MM.1S (cell line): ENCODE data around the gene NAA60.

Source experiments
- DNase-seq: peaks from one replicate; pipeline ENCODE4 v3.0.0-alpha.2; 2015
- H2AFZ ChIP-seq: fragments of 300-600 bp; sonication (generic); 2 replicates; pipeline ENCODE4 v1.6.0; 2016; ENCODE audit warnings: antibody characterized with exemption, low read length
- H3F3A ChIP-seq: fragments of 300-600 bp; sonication (generic); 2 replicates; pipeline ENCODE4 v1.6.1; 2016; ENCODE audit warnings: mild to moderate bottlenecking, antibody characterized with exemption, low read length, moderate library complexity, mixed read lengths; ENCODE audit not compliant: insufficient read depth
- H3K27ac ChIP-seq: fragments of 300-600 bp; sonication (generic); 2 replicates; pipeline ENCODE4 v1.5.1; 2016; ENCODE audit warnings: mild to moderate bottlenecking, low read length
- H3K27me3 ChIP-seq: fragments of 300-600 bp; sonication (generic); replicated peaks from 2 replicates; pipeline ENCODE4 v1.6.0; 2016; ENCODE audit warnings: low read length; ENCODE audit not compliant: insufficient read depth
- H3K36me3 ChIP-seq: fragments of 300-600 bp; sonication (generic); replicated peaks from 2 replicates; pipeline ENCODE4 v1.6.1; 2016; ENCODE audit warnings: mild to moderate bottlenecking, low read length, mixed read lengths; ENCODE audit not compliant: insufficient read depth
- H3K4me1 ChIP-seq: fragments of 300-600 bp; sonication (generic); 2 replicates; pipeline ENCODE4 v1.6.1; 2016; ENCODE audit warnings: low read length, mixed read lengths
- H3K4me2 ChIP-seq: fragments of 300-600 bp; sonication (generic); 2 replicates; pipeline ENCODE4 v1.6.0; 2016; ENCODE audit warnings: low read depth, low read length
- H3K4me3 ChIP-seq: fragments of 300-600 bp; sonication (generic); 2 replicates; pipeline ENCODE4 v1.5.1; 2016; ENCODE audit warnings: low read length, mixed read lengths
- H3K79me2 ChIP-seq: fragments of 300-600 bp; sonication (generic); 2 replicates; pipeline ENCODE4 v1.6.1; 2016; ENCODE audit warnings: mixed run types, low read length, mixed read lengths
- H3K9ac ChIP-seq: fragments of 300-600 bp; sonication (generic); 2 replicates; pipeline ENCODE4 v1.6.1; 2016; ENCODE audit warnings: low read length, mixed read lengths
- H3K9me2 ChIP-seq: fragments of 300-600 bp; sonication (generic); replicated peaks from 2 replicates; pipeline ENCODE4 v1.6.1; 2016; ENCODE audit warnings: mild to moderate bottlenecking, low read length, mixed read lengths; ENCODE audit not compliant: insufficient read depth
- H3K9me3 ChIP-seq: fragments of 300-600 bp; sonication (generic); replicated peaks from 2 replicates; pipeline ENCODE4 v1.6.1; 2016; ENCODE audit warnings: mild to moderate bottlenecking, low read length, mixed read lengths; ENCODE audit not compliant: insufficient read depth
- H4K20me1 ChIP-seq: fragments of 300-600 bp; sonication (generic); 2 replicates; pipeline ENCODE4 v1.6.1; 2016; ENCODE audit warnings: mild to moderate bottlenecking, low read length, moderate library complexity, mixed read lengths; ENCODE audit not compliant: insufficient read depth
- EZH2 ChIP-seq: fragments of 300-600 bp; sonication (generic); optimal IDR thresholded peaks from 2 replicates; pipeline ENCODE3; 2017; ENCODE audit warnings: low read depth, mild to moderate bottlenecking, antibody characterized with exemption, low read length, mixed read lengths
- EZH2phosphoT487 ChIP-seq: fragments of 300-600 bp; sonication (generic); IDR thresholded peaks from 2 replicates; pipeline ENCODE4 v1.6.1; 2018; ENCODE audit warnings: antibody characterized with exemption, low read length
- TF ChIP-seq, protein P1 (sequence below): fragments of 300-600 bp; sonication (generic); IDR thresholded peaks from 2 replicates; pipeline ENCODE4 v1.5.1; 2016; ENCODE audit warnings: antibody characterized with exemption, low read length, mixed read lengths

NAA60 gene

DNA sequence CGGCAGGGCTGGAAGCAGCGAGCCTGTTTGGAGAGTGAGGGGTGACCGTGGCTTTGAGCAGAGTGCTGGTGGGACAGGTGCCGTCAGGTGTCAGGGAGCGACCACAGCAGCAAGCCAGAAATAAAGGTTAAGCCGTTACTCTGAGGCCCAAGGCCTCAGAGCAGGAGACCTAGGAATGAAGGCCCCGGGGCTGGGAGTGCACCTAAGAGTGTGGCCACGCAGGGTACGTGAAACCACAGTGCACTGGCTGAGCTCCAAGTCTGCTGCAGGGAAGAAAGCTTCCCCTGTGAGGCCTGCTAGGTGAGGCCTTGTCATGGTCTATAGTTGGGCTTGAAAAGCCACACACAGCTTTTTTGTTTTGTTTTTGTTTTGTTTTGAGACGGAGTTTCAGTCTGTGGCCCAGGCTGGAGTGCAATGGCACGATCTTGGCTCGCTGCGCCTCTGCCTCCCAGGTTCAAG, 66.0 kb downstream of the NAA60 start:
- no peaks in the 10 kb centered on the region for H3K36me3 ChIP-seq
- peak overlapping the region; percentile 13; the same call in 1 of the 2 replicates for H3K4me2 ChIP-seq
- no peak overlapping the region for H3K9ac ChIP-seq
- H3K27ac ChIP-seq: peak overlapping the region; percentile 61; the same call in 1 of the 2 replicates
- no peaks in the 10 kb centered on the region for H3K9me3 ChIP-seq
- TF ChIP-seq, protein P1, sequence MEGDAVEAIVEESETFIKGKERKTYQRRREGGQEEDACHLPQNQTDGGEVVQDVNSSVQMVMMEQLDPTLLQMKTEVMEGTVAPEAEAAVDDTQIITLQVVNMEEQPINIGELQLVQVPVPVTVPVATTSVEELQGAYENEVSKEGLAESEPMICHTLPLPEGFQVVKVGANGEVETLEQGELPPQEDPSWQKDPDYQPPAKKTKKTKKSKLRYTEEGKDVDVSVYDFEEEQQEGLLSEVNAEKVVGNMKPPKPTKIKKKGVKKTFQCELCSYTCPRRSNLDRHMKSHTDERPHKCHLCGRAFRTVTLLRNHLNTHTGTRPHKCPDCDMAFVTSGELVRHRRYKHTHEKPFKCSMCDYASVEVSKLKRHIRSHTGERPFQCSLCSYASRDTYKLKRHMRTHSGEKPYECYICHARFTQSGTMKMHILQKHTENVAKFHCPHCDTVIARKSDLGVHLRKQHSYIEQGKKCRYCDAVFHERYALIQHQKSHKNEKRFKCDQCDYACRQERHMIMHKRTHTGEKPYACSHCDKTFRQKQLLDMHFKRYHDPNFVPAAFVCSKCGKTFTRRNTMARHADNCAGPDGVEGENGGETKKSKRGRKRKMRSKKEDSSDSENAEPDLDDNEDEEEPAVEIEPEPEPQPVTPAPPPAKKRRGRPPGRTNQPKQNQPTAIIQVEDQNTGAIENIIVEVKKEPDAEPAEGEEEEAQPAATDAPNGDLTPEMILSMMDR: no peak
- TF ChIP-seq EZH2: no peak
- TF ChIP-seq EZH2phosphoT487: no peak
- no peaks in the 10 kb centered on the region for H3K9me2 ChIP-seq
- no peak overlapping the region for H3K4me3 ChIP-seq
- peak; percentile 85 for DNase-seq
- H3K79me2 ChIP-seq: no peaks in the 10 kb centered on the region
- H3K27me3 ChIP-seq: no peaks in the 10 kb centered on the region
- no peaks in the 10 kb centered on the region for H4K20me1 ChIP-seq
- peaks cover 27% of the 10 kb centered on the region for H3F3A ChIP-seq
- H2AFZ ChIP-seq: 0 out of 2 replicates have a peak overlapping the region, but pooled peaks have one; percentile 4
- peaks cover 31% of the 10 kb centered on the region for H3K4me1 ChIP-seq

DNA sequence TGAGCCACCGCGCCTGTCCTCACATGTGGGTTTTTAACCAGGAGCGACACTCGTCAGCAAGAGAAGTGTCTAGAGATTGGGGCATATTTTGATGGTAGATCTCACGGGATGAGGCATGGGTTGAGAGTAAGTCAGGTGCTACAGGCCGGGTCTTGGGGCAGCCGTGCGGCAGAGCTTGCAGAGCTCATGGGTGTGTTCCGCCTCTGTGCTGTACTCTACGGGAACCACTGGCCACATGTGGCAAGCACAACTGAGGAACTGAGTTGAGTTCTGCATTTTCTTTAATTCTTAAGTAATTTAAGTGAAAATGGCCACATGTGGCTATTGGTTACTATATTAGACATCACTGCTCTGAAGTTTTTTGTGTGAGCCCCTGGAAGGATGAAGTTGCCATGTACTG, 66.9 kb downstream of the NAA60 start:
- TF ChIP-seq EZH2phosphoT487: no peak
- no peak for TF ChIP-seq EZH2
- TF ChIP-seq, protein P1: no peak
- no peak for DNase-seq
- no peaks in the 10 kb centered on the region for H3K9me3 ChIP-seq
- no peaks in the 10 kb centered on the region for H3K27me3 ChIP-seq
- no peak overlapping the region for H3K4me2 ChIP-seq
- H3K4me3 ChIP-seq: no peak overlapping the region
- no peak overlapping the region for H3K9ac ChIP-seq
- no peaks in the 10 kb centered on the region for H3K36me3 ChIP-seq
- H3K9me2 ChIP-seq: no peaks in the 10 kb centered on the region
- peaks cover 36% of the 10 kb centered on the region for H3K4me1 ChIP-seq
- H4K20me1 ChIP-seq: no peaks in the 10 kb centered on the region
- no peak overlapping the region for H2AFZ ChIP-seq
- no peak overlapping the region for H3K27ac ChIP-seq
- peaks cover 23% of the 10 kb centered on the region for H3F3A ChIP-seq
- no peaks in the 10 kb centered on the region for H3K79me2 ChIP-seq

DNA sequence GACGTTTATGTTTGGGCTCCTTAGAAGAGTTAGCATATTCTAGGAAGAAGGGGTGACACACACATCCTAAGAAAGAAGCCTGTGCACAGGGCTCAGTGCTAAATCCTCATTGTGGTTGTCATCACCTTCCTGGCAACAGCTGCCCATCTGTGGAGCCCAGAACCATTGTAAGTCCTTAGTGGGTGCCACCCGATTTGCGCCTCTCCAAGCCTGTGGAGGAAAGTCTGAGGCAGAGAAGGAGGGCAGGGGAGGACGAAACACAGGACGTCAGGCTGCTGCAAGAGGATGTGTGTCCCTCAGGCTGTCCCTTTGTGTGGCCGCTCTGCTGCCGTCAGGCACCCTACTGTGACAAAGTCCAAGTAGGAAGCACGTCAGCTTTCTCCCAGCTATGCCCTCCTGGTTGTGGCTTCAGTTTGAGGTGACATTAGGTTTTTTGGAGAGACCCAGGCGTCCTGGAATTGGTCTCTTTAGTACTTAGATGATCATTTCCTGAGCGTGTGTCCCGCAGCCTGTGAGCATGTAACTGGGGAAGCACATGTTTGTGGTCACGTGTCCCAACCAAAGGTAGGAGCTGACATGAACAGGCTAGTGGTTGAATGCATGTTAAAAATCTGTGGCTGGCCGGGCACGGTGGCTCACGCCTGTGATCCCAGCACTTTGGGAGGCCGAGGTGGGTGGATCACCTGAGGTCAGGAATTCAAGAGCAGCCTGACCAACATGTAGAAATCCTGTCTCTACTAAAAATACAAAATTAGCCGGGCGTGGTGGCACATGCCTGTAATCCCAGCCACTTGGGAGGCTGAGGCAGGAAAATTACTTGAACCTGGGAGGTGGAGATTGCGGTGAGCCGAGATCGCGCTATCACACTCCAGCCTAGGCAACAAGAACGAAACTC, 68.1 kb downstream of the NAA60 start:
- Histone ChIP-seq H3K4me2 (no peak overlapping the region), H3K9ac (no peak overlapping the region), H4K20me1 (no peaks in the 10 kb centered on the region), H3K4me1 (peaks cover 36% of the 10 kb centered on the region), H3K36me3 (no peaks in the 10 kb centered on the region), H3K27ac (no peak overlapping the region), H3K27me3 (no peaks in the 10 kb centered on the region), H3F3A (peaks cover 15% of the 10 kb centered on the region), H3K9me2 (no peaks in the 10 kb centered on the region), H2AFZ (no peak overlapping the region), H3K4me3 (no peak overlapping the region), H3K9me3 (no peaks in the 10 kb centered on the region), H3K79me2 (no peaks in the 10 kb centered on the region)
- TF ChIP-seq EZH2 (no peak), EZH2phosphoT487 (no peak)
- no peak for DNase-seq
